HG03521 (cell line): ENCODE measurements around the gene TMEM202.
"Not testable (repeated sequence)": the region's sequence is repeated elsewhere in the genome, so short reads cannot be mapped to it uniquely, and the experiment has no call there.

Source experiments
- ATAC-seq: cut with Tn5 transposase; IDR thresholded peaks from one replicate; pipeline ENCODE4 v1.9.1; 2021; ENCODE audit warnings: mild to moderate bottlenecking, moderate library complexity; ENCODE audit not compliant: unreplicated experiment

Gene TMEM202

DNA sequence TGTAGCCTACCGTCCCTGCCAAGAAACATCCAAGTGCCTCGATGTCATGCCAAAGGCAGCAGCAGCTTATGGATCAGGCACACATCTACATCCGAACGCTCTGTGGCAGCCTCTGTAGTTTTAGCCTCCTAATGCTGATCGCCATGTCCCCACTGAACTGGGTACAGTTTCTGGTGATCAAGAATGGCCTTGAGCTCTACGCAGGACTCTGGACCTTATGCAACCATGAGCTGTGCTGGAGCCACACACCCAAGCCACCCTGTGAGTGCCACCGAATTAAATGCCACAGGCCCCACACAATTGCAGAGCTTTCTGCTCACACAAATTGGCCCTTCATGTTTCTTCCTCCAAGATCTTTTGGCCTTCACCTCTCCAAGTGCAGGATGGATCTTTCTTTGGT lies 543 bp downstream of the TMEM202 start:
- no peak for ATAC-seq

DNA sequence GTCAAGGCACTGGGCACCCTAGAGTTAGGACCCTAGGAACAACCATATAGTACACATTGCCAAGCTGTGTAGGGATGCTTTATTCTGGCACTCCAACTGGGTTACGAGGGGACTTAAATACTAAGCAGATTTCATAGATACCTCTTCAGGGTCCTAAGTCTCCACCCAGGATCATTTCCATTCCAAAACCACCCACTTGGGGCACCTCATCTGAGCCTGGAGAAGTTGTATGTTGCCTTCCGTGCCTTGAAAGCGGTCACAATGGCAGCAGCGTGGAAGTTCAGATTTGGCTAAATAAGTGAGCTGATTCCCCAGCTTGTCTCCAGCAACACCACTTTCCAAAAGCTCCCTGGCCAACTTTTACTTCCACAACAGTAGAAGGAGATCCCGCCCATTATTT lies 4.6 kb downstream of the TMEM202 start:
- ATAC-seq: no peak

DNA sequence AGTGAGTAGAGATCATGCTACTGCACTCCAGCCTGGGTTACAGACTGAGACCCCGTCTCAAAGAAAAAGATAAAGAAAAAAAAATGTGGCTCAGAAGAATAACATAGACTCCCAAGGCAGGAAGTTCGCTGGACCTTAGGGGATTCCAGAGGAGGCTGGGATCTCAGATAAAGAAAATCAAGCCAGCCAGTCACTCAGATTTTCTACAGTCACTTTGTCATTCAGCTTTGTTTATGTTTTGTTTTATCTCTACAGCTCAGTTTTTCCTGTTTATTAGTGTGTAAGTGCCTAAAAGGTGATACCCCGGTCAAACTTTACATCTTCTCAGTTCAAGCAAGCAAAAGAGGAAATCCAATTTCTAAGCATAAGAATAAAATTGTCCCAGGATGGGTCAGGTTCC lies 6.3 kb downstream of the TMEM202 start:
- ATAC-seq: no peak

DNA sequence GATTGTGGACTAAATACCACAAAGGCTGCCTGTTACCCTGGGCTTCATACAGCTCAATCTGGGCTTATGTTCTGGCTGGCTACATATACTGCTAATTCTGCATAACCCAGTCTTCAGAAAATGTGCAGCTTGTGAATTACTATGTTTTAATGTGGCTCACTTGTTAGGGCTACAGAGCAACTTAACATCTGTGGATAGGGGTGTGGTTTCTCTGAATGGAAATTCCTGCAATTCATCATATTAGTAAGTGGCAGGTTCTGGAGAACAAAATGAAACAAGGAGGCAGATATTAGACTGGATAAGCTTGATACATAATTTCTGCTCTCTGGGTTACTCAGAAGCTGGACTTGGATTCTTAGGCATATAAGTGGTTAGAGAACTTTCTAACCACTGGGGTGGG lies 6.7 kb downstream of the TMEM202 start:
- ATAC-seq: no peak

DNA sequence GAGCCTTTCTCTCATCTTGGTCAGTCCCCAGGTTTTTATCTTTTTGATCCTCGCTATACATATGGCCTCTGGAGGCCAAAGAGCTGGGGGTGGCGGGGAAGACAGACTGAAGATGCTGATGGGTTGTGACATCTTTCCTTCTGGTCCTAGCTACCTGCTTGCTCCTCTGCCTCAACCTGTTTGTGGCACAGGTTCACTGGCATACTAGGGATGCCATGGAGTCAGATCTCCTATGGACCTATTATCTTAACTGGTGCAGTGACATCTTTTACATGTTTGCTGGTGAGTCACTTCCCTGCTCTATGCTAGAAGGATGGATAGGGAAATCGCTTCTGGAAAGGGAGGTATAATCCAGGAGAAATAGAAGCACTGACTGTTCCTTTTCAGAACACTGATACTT lies 8.8 kb downstream of the TMEM202 start:
- ATAC-seq: no peak

DNA sequence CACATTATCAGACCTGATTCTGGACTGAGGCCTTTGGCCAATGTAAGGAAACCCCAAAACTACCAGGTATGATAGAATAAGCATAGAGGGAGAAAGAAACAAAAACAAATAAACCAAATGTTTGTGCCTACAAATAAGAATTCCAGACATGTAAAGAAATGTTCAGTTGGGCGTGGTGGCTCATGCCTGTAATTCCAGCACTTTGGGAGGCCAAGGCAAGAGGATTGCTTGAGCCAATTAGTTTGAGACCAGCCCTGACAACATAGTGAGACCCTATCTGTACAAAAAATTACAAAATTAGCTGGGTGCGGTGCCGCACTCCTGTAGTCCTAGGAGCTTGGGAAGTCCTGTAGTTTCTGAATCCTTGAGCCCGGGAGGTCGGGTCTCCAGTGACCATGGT lies 13.0 kb downstream of the TMEM202 start:
- no peak for ATAC-seq

DNA sequence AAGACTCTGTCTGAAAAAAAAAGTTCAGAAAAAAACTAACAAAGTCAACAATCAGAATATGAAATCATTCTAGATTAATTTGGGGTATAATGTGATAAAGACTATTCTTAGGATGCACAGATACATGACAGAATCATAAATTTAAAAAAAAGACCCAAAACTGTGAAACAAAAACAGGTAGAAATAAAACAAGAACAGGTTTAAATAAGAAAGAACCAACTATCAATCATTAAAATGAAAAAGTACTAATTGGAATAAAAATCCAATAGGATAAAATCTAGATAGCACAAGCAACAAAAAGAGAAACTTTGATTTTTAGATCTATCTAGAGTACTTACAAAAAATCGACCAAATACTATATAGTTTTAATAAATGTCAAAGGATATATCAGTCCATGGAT lies 13.4 kb downstream of the TMEM202 start:
- ATAC-seq: no peak

DNA sequence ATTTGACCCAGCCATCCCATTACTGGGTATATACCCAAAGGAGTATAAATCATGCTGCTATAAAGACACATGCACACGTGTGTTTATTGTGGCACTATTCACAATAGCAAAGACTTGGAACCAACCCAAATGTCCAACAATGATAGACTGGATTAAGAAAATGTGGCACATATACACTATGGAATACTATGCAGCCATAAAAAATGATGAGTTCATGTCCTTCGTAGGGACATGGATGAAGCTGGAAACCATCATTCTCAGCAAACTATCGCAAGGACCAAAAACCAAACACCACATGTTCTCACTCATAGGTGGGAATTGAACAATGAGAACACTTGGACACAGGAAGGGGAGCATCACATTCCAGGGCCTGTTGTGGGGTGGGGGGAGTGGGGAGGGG lies 15.2 kb downstream of the TMEM202 start:
- ATAC-seq: not testable (repeated sequence)

DNA sequence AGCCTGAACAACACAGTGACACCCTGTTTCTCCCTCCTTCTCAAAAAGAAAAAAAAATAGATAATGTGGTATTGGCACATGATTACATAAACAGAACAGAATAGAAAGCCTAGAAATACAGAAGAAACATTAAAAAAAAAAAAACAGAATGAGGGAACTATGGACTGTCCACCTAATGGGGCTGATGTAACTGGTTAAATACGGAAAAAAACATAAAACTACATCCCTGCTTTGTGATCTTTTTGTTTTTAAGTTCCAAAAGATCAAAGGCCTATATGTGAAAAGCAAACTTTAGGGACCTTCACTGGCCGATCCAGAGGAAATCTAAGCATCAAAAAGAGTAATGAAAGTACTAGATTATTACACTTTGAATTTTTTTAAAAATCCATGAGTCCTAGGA lies 17.2 kb downstream of the TMEM202 start:
- no peak for ATAC-seq

DNA sequence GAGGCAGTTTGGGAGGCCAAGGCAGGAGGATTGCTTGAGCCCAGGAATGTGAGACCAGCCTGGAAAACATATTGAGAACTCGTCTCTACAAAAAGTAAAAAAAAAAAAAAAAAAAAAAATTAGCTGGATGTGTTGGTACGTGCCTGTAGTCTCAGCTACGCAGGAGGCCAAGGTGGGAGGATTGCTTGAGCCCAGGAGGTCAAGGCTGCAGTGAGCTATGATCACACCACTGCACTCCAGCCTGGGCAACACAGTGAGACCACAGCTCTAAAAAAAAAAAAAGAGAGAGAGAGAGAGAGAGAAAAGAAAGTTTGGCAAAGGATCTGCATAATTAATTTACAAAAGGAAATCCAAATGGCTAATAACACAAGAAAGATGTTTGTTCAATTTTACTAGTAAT lies 21.7 kb downstream of the TMEM202 start:
- ATAC-seq: not testable (repeated sequence)

DNA sequence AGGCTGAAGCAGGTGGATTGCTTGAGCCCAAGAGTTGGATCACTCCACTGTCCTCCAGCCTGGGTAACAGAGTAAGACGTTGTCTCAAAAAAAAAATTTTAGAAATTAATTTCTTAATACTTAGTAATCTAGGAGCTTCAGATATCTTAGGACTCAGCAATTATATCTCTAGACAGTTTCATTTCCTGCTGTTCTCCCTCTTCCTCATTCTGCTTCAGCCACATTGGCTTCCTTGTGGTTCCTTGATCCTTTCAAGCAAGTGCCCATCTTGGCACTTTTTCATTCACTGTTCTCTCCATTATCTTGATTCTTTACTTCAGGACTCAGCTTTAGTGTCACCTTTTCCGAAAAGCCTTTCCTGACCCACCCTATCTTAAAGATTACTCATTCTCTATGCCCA lies 22.5 kb downstream of the TMEM202 start:
- ATAC-seq: no peak

DNA sequence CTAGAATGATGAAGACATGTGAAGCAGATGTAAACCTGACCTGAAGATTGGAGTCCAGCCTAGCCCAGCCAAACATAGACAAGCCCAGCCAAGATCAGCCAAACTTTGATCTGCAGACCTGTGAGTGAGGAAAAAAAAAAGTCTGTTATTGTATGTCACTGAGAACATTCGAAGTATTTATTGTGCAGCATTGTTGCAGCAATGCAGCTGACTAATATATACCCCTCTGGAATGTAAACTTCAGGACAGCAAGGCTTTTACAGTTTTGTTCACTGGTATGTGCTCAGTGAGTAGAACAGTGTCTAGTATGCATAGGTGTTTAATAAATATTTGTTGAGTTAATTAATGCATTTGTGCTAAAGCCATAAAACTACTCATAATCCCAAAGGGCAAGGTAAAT lies 23.4 kb downstream of the TMEM202 start:
- ATAC-seq: no peak

DNA sequence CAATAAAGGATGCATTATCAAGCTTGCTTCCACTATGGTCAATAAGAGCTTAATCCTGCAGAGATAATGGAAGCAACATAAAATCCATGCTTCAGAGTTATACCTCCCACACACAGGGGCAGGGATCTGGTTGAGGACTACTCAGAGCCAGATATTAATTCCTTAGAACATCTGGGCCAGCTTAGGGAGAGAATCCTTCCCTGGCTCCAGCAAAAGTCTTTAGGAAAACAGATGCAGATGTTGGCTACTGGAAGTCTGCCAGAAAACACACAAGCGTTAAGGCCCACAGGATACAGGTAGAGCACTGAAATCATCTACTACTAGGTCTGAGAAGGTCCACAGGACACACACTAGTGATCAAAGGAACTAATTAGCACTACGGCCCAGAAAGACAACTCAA lies 25.2 kb downstream of the TMEM202 start:
- no peak for ATAC-seq

DNA sequence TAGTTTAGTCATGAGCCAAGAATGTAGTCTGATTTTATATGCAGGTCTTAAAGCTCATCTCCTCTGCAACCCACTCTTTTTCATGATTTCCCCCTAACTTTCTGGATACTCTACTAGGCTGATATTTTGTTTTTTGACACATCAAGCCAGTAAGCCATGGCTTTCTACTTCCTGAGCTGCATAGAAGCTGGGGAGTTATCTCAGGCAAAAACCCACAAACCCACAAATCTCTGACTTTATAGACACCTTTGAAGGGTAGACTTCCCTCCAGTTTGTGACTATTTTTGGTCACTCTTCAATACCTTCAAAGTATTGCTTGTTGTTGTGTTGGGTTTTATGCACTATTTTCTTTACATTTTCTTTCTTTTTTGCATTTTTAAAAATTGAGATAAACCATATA lies 28.6 kb downstream of the TMEM202 start:
- no peak for ATAC-seq

DNA sequence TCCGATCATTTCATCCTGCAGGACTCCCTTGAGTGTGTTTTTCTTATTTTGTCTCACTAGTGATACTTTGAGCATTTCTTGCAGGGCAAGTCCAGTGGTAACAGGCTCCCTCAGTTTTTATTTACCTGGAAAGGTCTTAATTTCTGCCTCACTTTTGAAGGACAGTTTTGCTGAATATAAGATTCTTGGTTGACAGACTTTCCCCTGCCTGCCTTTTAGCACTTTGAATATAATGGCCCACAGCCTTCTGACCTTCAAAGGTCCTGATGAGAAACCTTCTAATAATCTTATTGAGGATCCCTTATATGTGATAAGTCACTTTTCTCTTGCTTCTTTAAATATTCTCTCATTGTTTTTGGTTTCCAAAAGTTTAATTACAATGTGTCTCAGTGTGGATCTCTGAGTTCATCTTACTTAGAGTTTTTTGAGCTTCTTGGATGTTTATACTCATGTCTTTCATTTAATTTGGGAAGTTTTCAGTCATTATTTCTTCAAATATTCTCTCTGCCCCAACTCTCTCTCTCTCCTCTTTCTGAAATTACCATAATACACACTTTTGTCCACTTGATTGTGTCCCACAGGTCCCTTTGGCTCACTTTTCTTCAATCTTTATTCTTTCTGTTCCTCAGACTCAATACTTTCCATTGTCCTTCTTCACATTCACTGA lies 39.7 kb downstream of the TMEM202 start:
- no peak for ATAC-seq

DNA sequence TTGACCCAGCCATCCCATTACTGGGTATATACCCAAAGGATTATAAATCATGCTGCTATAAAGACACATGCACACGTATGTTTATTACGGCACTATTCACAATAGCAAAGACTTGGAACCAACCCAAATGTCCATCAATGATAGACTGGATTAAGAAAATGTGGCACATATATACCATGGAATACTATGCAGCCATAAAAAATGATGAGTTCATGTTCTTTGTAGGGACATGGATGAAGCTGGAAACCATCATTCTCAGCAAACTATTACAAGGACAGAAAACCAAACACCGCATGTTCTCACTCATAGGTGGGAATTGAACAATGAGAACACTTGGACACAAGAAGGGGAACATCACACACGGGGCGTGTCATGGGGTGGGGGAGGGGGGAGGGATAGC lies 44.7 kb downstream of the TMEM202 start:
- not testable (repeated sequence) for ATAC-seq

DNA sequence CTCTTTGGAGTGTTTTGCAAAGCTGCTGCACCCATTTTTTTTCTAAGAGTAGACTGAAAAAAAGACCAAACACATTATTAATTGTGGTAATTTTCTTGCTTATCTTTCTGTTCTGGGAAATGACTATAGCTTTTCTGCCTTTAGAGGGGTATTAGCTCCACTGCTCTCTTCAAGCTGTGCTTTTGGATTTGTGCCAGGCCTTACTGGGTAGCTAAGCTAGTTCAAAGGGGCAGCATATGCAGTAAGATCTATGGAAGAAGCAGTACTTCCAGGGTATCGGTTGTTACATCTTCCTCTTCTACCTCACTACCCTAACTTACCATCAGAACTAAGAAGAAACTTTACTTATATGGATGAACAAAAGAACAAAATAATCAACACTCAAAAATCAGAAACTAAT lies 47.3 kb downstream of the TMEM202 start:
- ATAC-seq: no peak

DNA sequence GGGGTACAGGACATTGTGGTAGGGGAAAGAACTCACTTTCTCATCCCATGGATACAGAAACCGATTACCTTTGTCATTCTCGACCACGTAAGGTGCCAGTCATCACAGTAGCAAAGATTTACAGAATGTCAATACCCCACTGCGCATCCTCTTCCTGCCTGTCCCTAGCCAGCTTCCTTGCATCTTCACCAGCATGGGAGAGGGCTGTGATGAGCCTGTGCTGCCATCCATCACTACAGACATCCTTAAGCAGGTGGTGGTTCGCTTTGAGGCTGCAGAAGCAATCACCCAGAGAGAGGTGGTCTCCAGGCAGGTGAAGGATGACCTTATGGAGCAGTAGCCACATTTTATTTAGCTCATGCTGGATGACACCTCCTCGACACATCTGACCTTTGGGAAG lies 52.7 kb downstream of the TMEM202 start:
- ATAC-seq: no peak

DNA sequence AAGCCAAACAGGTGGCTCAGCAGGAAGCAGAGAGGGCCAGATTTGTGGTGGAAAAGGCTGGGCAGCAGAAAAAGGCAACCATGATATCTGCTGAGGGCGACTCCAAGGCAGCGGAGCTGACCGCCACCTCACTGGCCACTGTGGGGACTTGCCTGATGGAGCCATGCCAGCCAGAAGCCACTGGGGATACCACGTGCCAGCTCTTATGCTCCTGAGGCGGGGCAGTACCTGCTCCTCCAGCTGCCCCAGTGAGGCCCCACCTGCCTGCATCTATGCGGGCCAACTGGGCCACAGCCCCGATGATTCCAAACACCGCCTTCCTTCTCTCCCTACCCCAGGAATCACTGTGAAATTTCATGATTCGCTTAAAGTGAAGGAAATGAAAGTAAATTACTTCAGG lies 53.1 kb downstream of the TMEM202 start:
- no peak for ATAC-seq

DNA sequence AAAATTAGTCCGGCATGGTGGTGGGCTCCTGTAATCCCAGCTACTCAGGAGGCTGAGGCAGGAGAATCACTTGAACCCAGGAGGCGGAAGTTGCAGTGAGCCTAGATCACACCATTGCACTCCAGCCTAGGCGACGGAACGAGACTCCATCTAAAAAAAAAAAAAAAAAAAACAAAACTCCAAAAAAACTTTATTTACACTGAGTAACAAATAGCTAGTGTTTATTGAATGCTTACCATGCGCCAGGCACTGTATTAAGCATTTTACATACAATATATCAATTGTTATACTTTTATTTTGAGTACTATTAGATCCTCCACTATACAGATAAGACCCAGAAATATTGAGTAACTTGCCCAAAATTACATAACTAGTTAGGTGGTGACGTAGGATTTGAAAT lies 58.6 kb downstream of the TMEM202 start:
- no peak for ATAC-seq
